KBM-7 (cell line): ENCODE data around the gene ZNF532.

Experiments
- DNase-seq: peaks from one replicate; pipeline ENCODE4 v3.0.0-alpha.2; 2015
- in situ Hi-C: fragments of 300-500 bp; cut with MboI; formaldehyde crosslinking; loops from 2 replicates; pipeline ENCODE4 v1.14.3; 2020; ENCODE audit warnings: low sequenced_read_pairs, low pct_unique_long_range_greater_than_20kb, mixed read lengths

The ZNF532 gene

DNA sequence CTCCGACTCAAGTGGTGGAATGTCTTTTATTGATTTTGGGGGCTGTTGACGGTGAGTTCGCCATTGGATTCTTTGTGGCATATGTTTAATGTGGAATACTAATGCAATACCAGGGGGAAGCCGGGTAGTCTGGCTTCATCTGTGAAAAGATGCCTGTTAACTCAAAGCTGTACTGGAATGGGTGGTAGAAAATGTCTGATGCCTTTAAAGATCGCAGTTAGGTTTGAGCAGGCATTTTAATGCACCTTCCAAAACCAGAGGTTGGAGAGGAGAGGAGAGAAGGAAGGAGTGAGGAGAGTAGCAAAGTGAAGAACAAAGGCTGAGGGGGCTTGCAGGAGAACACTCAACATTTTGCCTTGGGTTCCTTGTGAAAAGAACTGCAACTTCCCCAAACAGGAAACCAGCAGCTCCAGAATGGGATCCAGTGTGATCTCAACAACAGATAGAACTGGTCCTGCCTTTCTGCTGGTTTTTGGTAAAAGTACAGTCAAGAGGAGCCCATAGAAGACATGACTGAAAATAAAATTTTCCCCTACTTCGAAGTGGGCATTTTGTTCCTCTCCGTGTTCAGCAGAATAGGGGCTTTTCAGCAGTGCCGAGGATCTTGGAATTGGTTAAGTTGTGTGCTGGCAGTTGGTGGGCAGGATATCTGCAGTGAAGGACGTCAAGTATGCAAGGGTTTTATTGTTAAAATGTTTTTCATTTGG lies 1.5 kb downstream of the ZNF532 start:
- in situ Hi-C loops = no loop called here
- no peak for DNase-seq

- in situ Hi-C loops = no loop called here
- no peak for DNase-seq
These were observed 2.1 kb downstream of the ZNF532 start for GRCh38 chr18:58866773-58867150.

GRCh38 chr18:58867281-58867961 lies 2.7 kb downstream of the ZNF532 start:
- in situ Hi-C loops = no loop called here
- DNase-seq = no peak

- in situ Hi-C loops = no loop called here
- DNase-seq = no peak
These were observed 3.8 kb downstream of the ZNF532 start for GRCh38 chr18:58868440-58868839.

GRCh38 chr18:58870130-58870529 lies 5.5 kb downstream of the ZNF532 start:
- in situ Hi-C loops = no loop called here
- DNase-seq = no peak

DNA sequence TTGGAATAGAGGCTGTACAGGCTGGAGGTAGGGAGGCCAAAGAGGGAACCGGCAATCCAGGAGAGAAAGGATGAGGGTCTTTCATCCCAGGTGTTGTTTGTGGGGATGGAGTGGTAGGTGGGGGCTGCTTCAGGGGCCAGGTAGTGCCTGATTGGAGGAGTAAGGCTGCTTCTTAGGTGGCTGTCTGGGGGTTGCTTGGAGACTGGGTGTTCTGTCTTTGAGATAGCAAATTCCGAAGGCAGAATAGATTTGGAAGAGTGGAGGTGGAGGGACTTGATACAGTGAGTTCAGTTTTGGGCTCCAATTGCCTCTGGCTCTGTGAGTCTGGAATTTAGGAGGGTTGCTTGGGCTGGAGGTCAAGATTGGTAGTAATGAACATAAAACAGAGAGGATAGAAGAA lies 5.9 kb downstream of the ZNF532 start:
- in situ Hi-C loops = no loop called here
- DNase-seq = no peak

DNA sequence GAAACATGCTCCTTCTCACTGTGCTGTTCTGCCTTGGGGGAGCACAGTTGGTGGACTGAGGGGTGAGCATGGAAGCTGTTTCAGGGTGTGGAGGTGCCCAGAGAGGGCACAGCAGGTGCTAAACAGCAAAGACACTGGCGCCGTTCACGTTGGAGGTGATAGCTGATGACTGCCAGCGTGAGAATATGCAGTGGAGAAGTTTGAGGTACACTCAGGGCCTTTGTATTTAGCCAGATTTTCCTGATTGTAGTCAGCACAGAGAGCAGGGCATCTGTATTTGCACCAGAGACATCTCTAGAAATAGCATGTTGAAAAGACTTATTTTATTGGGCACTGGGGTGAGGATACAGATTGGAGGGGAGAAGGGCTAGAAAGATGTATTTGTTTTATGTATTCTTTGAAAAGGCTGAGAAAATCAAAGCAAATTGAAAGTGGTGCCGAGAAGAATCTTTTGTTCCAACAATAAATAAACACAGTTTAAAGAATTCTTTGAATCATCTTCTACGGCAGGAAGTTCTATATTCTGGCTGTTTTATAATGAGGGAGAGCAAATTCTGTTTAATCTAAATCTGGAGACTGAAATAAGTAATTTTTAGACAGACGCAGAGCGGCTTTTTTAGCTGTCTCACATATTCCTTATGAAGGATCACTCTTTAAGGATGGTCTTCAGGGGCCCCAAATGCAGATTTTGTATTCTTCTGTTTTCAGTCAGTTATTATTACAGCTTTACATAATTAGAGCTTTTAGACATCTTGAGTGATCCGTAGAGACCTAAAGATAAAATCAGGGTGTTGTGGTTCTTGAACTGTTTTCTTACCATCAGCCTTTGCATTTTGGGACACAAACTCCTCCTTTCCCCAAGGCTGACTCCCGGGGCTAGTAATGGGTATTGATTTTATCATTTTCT lies 7.1 kb downstream of the ZNF532 start:
- in situ Hi-C loops = no loop called here
- no peak for DNase-seq

- in situ Hi-C loops = no loop called here
- DNase-seq = no peak
These were observed 14.0 kb downstream of the ZNF532 start for GRCh38 chr18:58878640-58879039.

DNA sequence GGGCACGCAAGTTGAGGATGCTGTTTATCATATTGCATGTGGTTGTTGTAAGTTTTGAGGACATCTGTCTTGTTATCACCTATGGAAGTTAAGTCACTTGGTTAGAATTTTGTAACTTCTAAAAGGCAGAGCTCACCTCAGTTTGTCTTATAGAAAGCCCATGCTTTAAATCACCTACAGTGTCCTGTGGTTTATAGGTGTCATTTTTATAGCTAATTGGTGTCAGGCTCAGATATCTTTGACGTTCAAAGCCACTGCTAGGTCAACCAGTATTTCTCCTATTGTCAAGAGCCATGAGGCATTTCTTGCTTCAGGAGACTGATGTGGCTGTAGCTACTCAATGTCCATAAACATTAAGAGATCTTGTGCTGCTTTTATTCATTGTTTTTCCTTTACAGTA lies 16.8 kb downstream of the ZNF532 start:
- in situ Hi-C loops = no loop called here
- DNase-seq = no peak

- in situ Hi-C loops = no loop called here
- DNase-seq = no peak
These were observed 17.4 kb downstream of the ZNF532 start for GRCh38 chr18:58882044-58882443.

- DNase-seq = no peak
- in situ Hi-C loops = no loop called here
These were observed 18.0 kb downstream of the ZNF532 start for GRCh38 chr18:58882686-58883085.

GRCh38 chr18:58884680-58885079 lies 20.0 kb downstream of the ZNF532 start:
- no peak for DNase-seq
- in situ Hi-C loops = no loop called here

DNA sequence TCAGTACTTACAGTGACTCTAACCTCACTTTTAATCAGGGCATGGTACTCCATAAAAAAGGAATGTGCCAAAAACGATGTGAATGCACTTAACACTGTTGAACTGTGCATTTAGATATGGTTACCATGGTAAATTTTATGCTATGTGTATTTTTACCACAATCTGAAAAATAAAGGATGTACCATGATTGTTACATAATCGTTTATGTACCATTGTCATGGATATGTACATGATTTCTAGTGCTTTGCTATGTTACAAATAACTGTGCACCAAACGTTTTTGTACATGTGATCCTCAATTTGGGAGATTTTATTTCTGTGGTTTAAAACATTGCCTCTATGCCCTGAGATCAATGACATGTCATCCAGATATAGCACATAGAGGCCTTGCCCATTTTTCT lies 21.8 kb downstream of the ZNF532 start:
- in situ Hi-C loops = no loop called here
- DNase-seq = no peak

DNA sequence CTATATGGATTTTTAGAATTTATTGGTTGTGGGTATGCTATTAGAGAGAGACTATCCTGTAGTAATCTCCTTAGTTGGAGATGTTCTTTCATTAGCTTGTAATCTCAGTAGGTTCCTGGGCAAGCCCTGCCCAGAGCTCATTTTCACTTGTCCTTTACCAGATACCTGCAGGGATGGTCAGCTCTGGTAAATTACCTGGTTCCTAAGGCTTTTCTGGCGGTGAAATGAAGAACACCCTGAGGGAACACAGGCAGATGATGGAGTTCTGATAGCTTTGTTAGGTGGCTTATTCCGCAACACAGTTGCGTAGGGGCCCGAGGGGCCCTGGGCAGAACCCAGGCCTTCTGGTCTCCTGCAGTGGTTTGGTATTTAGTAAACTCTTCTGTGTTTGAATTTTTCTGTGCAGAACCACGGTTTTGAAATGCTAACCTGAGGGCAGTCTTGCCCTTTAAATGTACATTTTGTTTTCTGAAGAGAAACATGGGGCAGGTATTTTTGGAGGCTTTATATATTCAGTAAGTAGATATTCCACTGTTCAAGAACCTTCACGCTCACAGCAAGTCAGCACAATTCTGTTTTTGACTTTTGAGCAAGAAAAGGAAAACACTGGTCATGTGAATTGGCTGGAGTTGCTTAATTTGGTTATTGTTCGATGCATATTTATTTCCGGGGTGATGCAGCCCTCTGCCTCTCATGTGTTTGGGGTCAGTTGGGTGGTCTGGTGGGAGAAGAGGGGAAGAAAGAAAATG lies 22.4 kb downstream of the ZNF532 start:
- no peak for DNase-seq
- in situ Hi-C loops = no loop called here

DNA sequence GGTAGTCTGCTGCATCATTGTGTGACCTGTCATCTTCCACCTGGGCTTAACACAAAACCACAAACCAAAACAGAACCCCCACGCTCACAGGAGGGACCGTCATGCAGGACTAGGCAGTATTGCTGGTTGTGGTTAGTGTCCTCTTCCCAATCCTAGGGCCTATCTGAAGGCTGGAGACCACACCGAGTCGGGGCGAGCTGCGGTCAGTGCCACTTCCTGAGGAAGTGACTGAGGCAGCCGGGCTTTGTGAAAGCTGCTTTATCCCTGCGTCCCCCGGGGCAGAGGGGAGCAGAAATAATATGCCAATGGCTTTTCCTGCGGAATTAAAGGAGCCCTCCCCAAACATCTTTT lies 22.9 kb downstream of the ZNF532 start:
- DNase-seq = peak; percentile 92
- in situ Hi-C loops = no loop called here

DNA sequence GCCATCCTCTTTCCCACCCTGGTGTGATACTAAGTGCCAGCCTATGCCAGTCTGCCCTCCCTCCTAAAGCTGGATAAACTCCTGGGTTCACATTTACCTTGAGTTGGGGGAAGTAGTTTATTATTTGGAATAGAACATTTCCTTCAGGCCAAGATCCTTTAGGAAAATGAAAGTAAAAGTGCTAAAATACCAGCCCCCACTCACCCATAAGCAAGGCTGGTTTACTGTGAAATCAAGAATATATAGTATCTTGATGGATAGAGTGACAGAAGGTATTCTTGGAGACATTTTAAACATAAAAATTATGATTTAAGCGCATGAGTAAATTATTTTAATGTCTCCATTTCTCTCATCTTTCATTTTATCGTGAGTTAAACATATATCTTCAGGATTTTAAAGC lies 27.1 kb downstream of the ZNF532 start:
- no peak for DNase-seq
- in situ Hi-C loops = no loop called here

GRCh38 chr18:58892488-58892887 lies 27.8 kb downstream of the ZNF532 start:
- in situ Hi-C loops = no loop called here
- DNase-seq = no peak

GRCh38 chr18:58893388-58894099 lies 28.9 kb downstream of the ZNF532 start:
- DNase-seq = no peak
- in situ Hi-C loops = no loop called here

DNA sequence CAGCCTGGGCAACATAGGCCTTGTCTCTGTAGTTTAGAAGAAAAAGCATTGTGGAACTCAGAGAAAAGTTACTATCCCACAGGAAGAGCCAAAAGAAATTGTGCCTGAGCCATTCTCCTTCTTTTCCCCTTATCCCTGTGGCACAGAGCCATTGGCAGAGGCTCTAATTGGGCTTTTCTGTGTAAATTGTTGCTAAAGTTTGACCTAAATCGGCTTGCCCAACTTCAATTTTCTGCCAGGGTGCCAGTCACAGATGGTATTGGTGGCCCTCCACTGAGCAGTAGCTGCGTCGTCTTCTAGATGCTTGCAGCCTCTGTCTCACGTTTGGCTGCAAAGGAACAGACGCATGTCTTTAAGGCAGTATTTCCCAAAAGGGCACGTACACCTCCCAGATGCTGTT lies 30.3 kb downstream of the ZNF532 start:
- DNase-seq = no peak
- in situ Hi-C loops = no loop called here
